HepG2 (cell line): ENCODE results near the gene LRRTM3. TPM values are rescaled to one million over a fixed set of nuclear protein-coding genes. Genes with fewer than 3 reads are reported as not detected.

Experiments used
- ATAC-seq: fragments of 200-7000 bp; cut with Tn5 transposase; 3 replicates; pipeline ENCODE4 v1.9.1; 2020; ENCODE audit warnings: mild to moderate bottlenecking, moderate library complexity
- BruUV-seq: library from RNA; stranded (reverse); fragments of 400-500 nt; replicated peaks from 2 replicates; lab custom pipeline; 2021; lab: Mats Ljungman, UMichigan
- CTCF ChIA-PET: fragments of 300-600 bp; formaldehyde crosslinking; extraction: SDS; loops from one replicate; lab custom pipeline; 2021; ENCODE audit warnings: low total read pairs, inconsistent platforms, low intra/inter-chr PET ratio; lab: Yijun Ruan, JAX
- POLR2A ChIA-PET: fragments of 350-600 bp; sonication (Branson Sonifier 250); formaldehyde crosslinking; loops from one replicate; lab custom pipeline; 2020; ENCODE audit warnings: antibody characterized with exemption, inconsistent platforms; lab: Yijun Ruan, JAX
- DNase-seq: peaks from one replicate; pipeline ENCODE4 v3.0.0-alpha.2; 2015; ENCODE audit warnings: low spot score
- FAIRE-seq: peaks from 3 replicates; lab custom pipeline; 2011; peaks lifted over from hg19 to GRCh38; lab: Jason Lieb, UNC
- H2AFZ ChIP-seq: one replicate; pipeline ENCODE4 v1.6.1; 2011; ENCODE audit warnings: low read length, inconsistent platforms
- H3K27ac ChIP-seq: fragments of 300-600 bp; 3 replicates; pipeline ENCODE4 v1.8.0; 2011; ENCODE audit warnings: mixed run types, mild to moderate bottlenecking, mixed read lengths, low read length, inconsistent platforms; ENCODE audit not compliant: insufficient read depth; ENCODE audit errors: extremely low read length
- H3K27me3 ChIP-seq, 2 experiments: fragments of 200-600 bp in 1 of 2; 2 replicates in 1 of 2; 3 replicates in 1 of 2; pipeline versions ENCODE4 v1.6.0 to v1.8.0; 2011; ENCODE audit warnings: low read length in 2 of 2, mild to moderate bottlenecking in 2 of 2, moderate library complexity in 2 of 2, inconsistent platforms in 1 of 2; ENCODE audit not compliant: insufficient read depth in 2 of 2, control insufficient read depth in 1 of 2
- H3K36me3 ChIP-seq, 2 experiments: fragments of 200-600 bp in 1 of 2; replicated peaks in 1 of 2; 2 replicates in 1 of 2; 3 replicates in 1 of 2; pipeline versions ENCODE4 v1.5.1 to v1.8.0; 2011; ENCODE audit warnings: low read length in 2 of 2, inconsistent platforms in 1 of 2; ENCODE audit not compliant: insufficient read depth in 2 of 2, control insufficient read depth in 1 of 2
- H3K4me1 ChIP-seq: 2 replicates; pipeline ENCODE4 v1.5.1; 2012; ENCODE audit warnings: low read length, inconsistent platforms; ENCODE audit not compliant: insufficient read depth
- H3K4me2 ChIP-seq: 2 replicates; pipeline ENCODE4 v1.6.0; 2011; ENCODE audit warnings: low read depth, low read length, inconsistent platforms
- H3K4me3 ChIP-seq, 3 experiments: fragments of 200-600 bp in 1 of 3; sonication (generic), shearing (Covaris generic) in 1 of 3; replicated peaks in 1 of 3; 2 replicates each; pipeline ENCODE4 v1.5.1; 2011 to 2016; ENCODE audit warnings: low read length in 3 of 3, inconsistent platforms in 2 of 3, low read depth in 2 of 3, mild to moderate bottlenecking in 2 of 3, control low read depth in 1 of 3, mixed read lengths in 1 of 3; ENCODE audit not compliant: insufficient read depth in 1 of 3
- H3K79me2 ChIP-seq: one replicate; pipeline ENCODE4 v1.6.1; 2011; ENCODE audit warnings: low read length, inconsistent platforms; ENCODE audit not compliant: insufficient read depth
- H3K9ac ChIP-seq: 2 replicates; pipeline ENCODE4 v1.6.0; 2011; ENCODE audit warnings: mild to moderate bottlenecking, low read depth, low read length, inconsistent platforms; ENCODE audit not compliant: insufficient read depth
- H3K9me3 ChIP-seq: 2 replicates; pipeline ENCODE4 v1.5.1; 2012; ENCODE audit warnings: mild to moderate bottlenecking, low read length
- H4K20me1 ChIP-seq: 2 replicates; pipeline ENCODE4 v1.6.0; 2011; ENCODE audit warnings: inconsistent platforms, mild to moderate bottlenecking, low read length, moderate library complexity; ENCODE audit not compliant: insufficient read depth
- BRCA1 ChIP-seq: sonication (generic); formaldehyde crosslinking; IDR thresholded peaks from 2 replicates; pipeline ENCODE4 v1.4.0; 2020; ENCODE audit warnings: missing genetic modification reagents
- FOXK2 ChIP-seq: fragments of 450-650 bp; IDR thresholded peaks from 2 replicates; pipeline ENCODE4 v1.6.1; 2016
- MIER2 ChIP-seq: IDR thresholded peaks from 2 replicates; pipeline ENCODE4 v1.6.1; 2016; ENCODE audit warnings: missing biosample characterization, missing genetic modification reagents
- YY1 ChIP-seq: IDR thresholded peaks from 2 replicates; pipeline ENCODE4 v1.6.1; 2011; ENCODE audit warnings: low read length, low read depth, moderate library complexity, mild to moderate bottlenecking; ENCODE audit not compliant: insufficient read depth, insufficient replicate concordance
- ZEB1 ChIP-seq: IDR thresholded peaks from 2 replicates; pipeline ENCODE4 v1.6.1; 2012; ENCODE audit warnings: mild to moderate bottlenecking, low read depth, inconsistent platforms; ENCODE audit not compliant: insufficient replicate concordance
- ZNF777 ChIP-seq: sonication (generic); formaldehyde crosslinking; IDR thresholded peaks from 2 replicates; pipeline ENCODE4 v1.4.0; 2020; ENCODE audit warnings: missing genetic modification reagents
- WGBS: methylation state at CpG from one replicate; pipeline ENCODE4 v1.1.6; 2017; ENCODE audit warnings: low lambda C conversion rate; 5-methylcytosine and 5-hydroxymethylcytosine counted together
- in situ Hi-C: cut with HindIII; loops from 2 replicates; pipeline ENCODE4 v1.10.0; 2017; ENCODE audit warnings: low pct_unique_long_range_greater_than_20kb; ENCODE audit not compliant: extremely low pct_ligation_motif_present
- intact Hi-C: fragments of 100-400 bp; cut with micrococcal nuclease; formaldehyde crosslinking; loops from one replicate; pipeline ENCODE4 v1.10.0; 2022; ENCODE audit not compliant: unreplicated experiment
- polyA plus RNA-seq, 8 experiments: library from polyadenylated mRNA; depleted of rRNA in 3 of 8; stranded (reverse) in 7 of 8; unstranded in 1 of 8; fragments of >200 nt; fragmentation: Illumina TruSeq in 4 of 8; extraction: Trizol in 4 of 8; gene quantifications; 2 replicates each; pipeline versions ENCODE4 v1.2.1 to v1.2.3, GENCODE V29; 2011 to 2016; ENCODE audit warnings: low read depth in 4 of 8, missing spikeins in 1 of 8, mixed read lengths in 1 of 8; ENCODE audit not compliant: insufficient read depth in 1 of 8
- total RNA-seq, 5 experiments: library from RNA; depleted of rRNA; stranded (reverse); fragments of >200 nt; fragmentation: Illumina TruSeq; extraction: Trizol; gene quantifications; 2 replicates each; pipeline ENCODE4 v1.2.3, GENCODE V29; 2016; ENCODE audit warnings: low read depth in 1 of 5
- TF ChIP-seq, protein P1 (sequence below): sonication (generic); formaldehyde crosslinking; IDR thresholded peaks from 2 replicates; pipeline ENCODE4 v1.4.0; 2020; ENCODE audit warnings: missing genetic modification reagents
- TF ChIP-seq, protein P2 (sequence below): sonication (generic); formaldehyde crosslinking; IDR thresholded peaks from 2 replicates; pipeline ENCODE4; 2020; ENCODE audit warnings: missing genetic modification reagents, mild to moderate bottlenecking, borderline replicate concordance

LRRTM3 gene
- total and polyA plus RNA-seq, 2 of the 13 experiments (the other 11 are each of a cell fraction or from before 2014, with no cell fraction given) = not detected

DNA sequence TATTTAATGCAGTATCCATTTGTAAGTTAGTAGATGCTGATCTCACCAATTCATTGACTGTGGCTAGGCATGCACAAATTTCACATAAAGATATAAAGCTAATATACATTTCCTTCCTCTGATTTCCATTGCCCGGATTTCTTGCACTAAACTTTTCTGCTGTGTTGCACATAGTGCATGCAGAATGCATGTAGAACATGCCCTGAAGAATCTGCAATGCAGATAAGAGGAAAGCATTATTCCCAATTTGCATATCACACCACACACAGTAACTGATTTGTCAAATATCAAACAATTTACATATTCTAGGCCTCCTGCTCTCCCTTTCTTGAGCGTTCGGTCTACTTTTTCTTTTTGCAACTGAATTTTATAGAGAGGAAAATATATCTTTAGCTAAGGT lies 124.2 kb downstream of the LRRTM3 start (continued):
- TF ChIP-seq YY1 (no peak), MIER2 (CRISPR knock-in tag) (no peak), ZEB1 (no peak), ZNF777 (CRISPR knock-in tag) (no peak), BRCA1 (no peak)
- TF ChIP-seq, protein P1, sequence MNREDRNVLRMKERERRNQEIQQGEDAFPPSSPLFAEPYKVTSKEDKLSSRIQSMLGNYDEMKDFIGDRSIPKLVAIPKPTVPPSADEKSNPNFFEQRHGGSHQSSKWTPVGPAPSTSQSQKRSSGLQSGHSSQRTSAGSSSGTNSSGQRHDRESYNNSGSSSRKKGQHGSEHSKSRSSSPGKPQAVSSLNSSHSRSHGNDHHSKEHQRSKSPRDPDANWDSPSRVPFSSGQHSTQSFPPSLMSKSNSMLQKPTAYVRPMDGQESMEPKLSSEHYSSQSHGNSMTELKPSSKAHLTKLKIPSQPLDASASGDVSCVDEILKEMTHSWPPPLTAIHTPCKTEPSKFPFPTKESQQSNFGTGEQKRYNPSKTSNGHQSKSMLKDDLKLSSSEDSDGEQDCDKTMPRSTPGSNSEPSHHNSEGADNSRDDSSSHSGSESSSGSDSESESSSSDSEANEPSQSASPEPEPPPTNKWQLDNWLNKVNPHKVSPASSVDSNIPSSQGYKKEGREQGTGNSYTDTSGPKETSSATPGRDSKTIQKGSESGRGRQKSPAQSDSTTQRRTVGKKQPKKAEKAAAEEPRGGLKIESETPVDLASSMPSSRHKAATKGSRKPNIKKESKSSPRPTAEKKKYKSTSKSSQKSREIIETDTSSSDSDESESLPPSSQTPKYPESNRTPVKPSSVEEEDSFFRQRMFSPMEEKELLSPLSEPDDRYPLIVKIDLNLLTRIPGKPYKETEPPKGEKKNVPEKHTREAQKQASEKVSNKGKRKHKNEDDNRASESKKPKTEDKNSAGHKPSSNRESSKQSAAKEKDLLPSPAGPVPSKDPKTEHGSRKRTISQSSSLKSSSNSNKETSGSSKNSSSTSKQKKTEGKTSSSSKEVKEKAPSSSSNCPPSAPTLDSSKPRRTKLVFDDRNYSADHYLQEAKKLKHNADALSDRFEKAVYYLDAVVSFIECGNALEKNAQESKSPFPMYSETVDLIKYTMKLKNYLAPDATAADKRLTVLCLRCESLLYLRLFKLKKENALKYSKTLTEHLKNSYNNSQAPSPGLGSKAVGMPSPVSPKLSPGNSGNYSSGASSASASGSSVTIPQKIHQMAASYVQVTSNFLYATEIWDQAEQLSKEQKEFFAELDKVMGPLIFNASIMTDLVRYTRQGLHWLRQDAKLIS (CRISPR knock-in tag) = no peak
- TF ChIP-seq, protein P2, sequence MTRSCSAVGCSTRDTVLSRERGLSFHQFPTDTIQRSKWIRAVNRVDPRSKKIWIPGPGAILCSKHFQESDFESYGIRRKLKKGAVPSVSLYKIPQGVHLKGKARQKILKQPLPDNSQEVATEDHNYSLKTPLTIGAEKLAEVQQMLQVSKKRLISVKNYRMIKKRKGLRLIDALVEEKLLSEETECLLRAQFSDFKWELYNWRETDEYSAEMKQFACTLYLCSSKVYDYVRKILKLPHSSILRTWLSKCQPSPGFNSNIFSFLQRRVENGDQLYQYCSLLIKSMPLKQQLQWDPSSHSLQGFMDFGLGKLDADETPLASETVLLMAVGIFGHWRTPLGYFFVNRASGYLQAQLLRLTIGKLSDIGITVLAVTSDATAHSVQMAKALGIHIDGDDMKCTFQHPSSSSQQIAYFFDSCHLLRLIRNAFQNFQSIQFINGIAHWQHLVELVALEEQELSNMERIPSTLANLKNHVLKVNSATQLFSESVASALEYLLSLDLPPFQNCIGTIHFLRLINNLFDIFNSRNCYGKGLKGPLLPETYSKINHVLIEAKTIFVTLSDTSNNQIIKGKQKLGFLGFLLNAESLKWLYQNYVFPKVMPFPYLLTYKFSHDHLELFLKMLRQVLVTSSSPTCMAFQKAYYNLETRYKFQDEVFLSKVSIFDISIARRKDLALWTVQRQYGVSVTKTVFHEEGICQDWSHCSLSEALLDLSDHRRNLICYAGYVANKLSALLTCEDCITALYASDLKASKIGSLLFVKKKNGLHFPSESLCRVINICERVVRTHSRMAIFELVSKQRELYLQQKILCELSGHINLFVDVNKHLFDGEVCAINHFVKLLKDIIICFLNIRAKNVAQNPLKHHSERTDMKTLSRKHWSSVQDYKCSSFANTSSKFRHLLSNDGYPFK = no peak

DNA sequence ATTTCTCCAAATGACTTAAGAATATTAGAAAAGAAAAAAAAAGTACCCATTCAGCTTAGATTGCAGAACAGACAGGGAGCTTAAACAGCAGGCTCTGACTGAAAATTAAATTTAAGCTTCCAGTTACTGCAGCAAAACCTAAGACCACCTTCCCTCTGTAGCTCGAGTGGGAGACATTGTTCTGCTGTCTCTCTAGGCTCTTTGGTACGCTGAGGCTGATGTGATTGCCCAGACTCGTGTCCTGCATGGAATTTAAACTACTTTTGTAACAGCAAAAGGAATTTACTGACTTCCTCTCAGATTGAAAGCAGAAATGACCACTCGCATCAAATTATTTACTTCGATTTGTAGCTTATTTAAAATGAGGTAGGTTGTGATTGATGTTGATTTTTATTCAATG lies 124.6 kb downstream of the LRRTM3 start:
- Histone ChIP-seq H3K4me2 (no peak overlapping the region), H3K9me3 (no peaks in the 10 kb centered on the region), H3K9ac (no peak overlapping the region), H3K27me3 (no peaks in the 10 kb centered on the region), H3K27ac (no peak overlapping the region), H3K36me3 (no peaks in the 10 kb centered on the region), H3K4me3 (no peak overlapping the region), H2AFZ (no peak overlapping the region), H3K4me1 (no peaks in the 10 kb centered on the region), H3K79me2 (no peaks in the 10 kb centered on the region), H4K20me1 (no peaks in the 10 kb centered on the region)
- WGBS = 15% methylated on average over 5 of the region's 5 CpGs
- POLR2A ChIA-PET = no interaction called here
- intact Hi-C loops (no loop called here), in situ Hi-C loops (no loop called here)
- FAIRE-seq (no peak), DNase-seq (no peak), ATAC-seq (no peak)
- BruUV-seq = no TSS peak
- CTCF ChIA-PET = no interaction called here
- TF ChIP-seq FOXK2 = no peak
